HG03103 (cell line): ENCODE data around the gene NADK2.
A peak's percentile ranks its signal among the peaks of the same experiment; 100 is the strongest.

Source experiments
- ATAC-seq: cut with Tn5 transposase; IDR thresholded peaks from one replicate; pipeline ENCODE4 v1.9.1; 2021; ENCODE audit warnings: low read depth; ENCODE audit not compliant: unreplicated experiment

NADK2 gene

GRCh38 chr5:36170832-36171424, 70.8 kb downstream of the NADK2 start:
- ATAC-seq = no peak

GRCh38 chr5:36168737-36169136, 73.0 kb downstream of the NADK2 start:
- ATAC-seq = no peak

GRCh38 chr5:36164461-36164860, 77.3 kb downstream of the NADK2 start:
- no peak for ATAC-seq

- no peak for ATAC-seq
Observed at GRCh38 chr5:36162810-36163486, 78.8 kb downstream of the NADK2 start.

GRCh38 chr5:36161361-36161760, 80.4 kb downstream of the NADK2 start:
- no peak for ATAC-seq

- no peak for ATAC-seq
Observed at GRCh38 chr5:36160617-36161016, 81.1 kb downstream of the NADK2 start.

- no peak for ATAC-seq
Observed at GRCh38 chr5:36158144-36158543, 83.6 kb downstream of the NADK2 start.

GRCh38 chr5:36156619-36157018, 85.1 kb downstream of the NADK2 start:
- ATAC-seq = no peak

- no peak for ATAC-seq
Observed at GRCh38 chr5:36156121-36156601, 85.6 kb downstream of the NADK2 start.

- ATAC-seq = no peak
Observed at GRCh38 chr5:36155291-36155690, 86.4 kb downstream of the NADK2 start.

- no peak for ATAC-seq
Observed at GRCh38 chr5:36153726-36154125, 88.0 kb downstream of the NADK2 start.

GRCh38 chr5:36153298-36153677, 88.4 kb downstream of the NADK2 start:
- no peak for ATAC-seq

GRCh38 chr5:36152324-36153297, 89.1 kb downstream of the NADK2 start:
- ATAC-seq = no peak

GRCh38 chr5:36151434-36152323, 90.0 kb downstream of the NADK2 start, which contains the start of the genes LMBRD2 and SKP2:
LMBRD2 (minus strand) TSS chr5:36151887; CDS start chr5:36143349, 8,538 bp downstream.
SKP2 (plus strand) TSS chr5:36152111; CDS start chr5:36152263, 152 bp downstream.
- peak; percentile 97 for ATAC-seq

- peak; percentile 26 for ATAC-seq
Observed at GRCh38 chr5:36150676-36151433, 90.9 kb downstream of the NADK2 start.

- ATAC-seq = no peak
Observed at GRCh38 chr5:36147681-36148080, 94.0 kb downstream of the NADK2 start.

GRCh38 chr5:36146390-36146789, 95.3 kb downstream of the NADK2 start:
- ATAC-seq = no peak

- no peak for ATAC-seq
Observed at GRCh38 chr5:36145311-36145710, 96.4 kb downstream of the NADK2 start.
